Measurements from ENCODE around the gene LRMDA.

The LRMDA gene

DNA sequence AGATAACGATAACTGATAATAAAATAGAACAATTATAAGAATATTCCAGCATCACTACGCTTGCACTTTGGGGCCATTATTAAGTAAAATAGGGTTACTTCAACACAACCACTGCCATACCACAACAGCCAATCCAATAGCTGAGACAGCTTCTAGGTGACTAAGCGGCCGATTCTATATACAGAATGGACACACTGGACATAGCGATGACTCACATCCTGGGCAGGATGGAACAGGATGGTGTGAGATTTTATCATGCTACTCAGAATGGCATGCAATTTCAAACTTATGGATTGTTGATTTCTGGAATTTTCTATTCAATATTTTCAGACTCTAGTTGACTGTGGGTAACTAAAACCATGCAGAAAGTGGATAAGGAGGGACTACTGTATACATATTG, 920.9 kb downstream of the LRMDA start:
- no peak for DNase-seq (ENCODE audit: low read depth in 2 of 2, low spot score in 1 of 2)

DNA sequence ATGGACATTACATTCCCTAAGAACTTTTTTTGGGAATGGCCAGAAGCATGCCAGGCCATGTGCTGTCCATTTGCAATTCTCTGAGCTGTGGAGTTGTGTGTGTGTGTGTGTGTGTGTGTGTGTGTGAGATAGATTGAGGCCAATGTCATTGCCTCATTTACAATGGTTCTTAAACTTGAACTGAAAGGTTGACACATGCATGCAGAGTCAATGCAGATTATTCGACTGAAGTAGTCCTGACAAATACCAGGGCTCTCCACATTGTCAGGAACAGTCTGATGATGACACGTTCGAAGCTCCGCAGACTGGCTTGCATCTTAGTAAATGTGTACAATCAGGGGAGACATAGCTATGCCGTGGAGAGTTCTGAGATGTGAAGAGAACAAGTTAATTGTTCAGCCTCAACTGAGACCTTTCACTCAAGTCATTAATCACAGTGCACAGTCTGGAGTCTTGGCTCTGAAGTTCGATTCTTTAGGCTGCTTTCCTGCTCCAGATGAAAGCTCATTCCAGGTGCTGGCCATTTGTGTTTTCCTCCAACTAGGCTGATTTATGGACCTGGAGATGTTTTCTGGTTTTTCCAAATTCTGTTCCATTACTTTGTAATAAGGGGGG, 921.9 kb downstream of the LRMDA start:
- DNase-seq (ENCODE audit: low read depth in 2 of 2, low spot score in 1 of 2): no peak

DNA sequence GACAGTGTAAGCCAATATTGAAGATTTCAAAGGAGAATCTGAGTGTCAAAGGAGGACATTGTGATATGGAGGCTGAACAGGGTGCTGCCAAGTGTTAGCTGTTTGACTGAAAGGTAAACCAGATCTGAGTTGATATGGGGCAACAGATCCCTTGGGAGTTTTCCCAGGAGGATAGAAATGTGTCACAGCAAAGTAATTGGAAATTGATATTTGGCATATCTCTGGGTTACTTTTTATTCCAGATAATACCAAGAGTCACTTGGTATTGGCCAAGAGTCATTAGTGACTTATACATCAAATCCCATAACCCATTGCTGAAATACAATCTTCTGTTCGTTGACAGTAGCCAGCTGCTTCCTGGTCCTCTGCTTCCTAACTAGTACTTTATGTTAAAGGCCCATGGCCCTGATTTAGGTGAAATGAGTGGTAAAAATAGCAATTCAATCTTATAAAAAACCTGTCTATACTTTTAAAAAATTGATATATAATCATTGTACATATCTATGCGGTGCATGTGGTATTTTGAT, 922.9 kb downstream of the LRMDA start:
- no peak for DNase-seq (ENCODE audit: low read depth in 2 of 2, low spot score in 1 of 2)

DNA sequence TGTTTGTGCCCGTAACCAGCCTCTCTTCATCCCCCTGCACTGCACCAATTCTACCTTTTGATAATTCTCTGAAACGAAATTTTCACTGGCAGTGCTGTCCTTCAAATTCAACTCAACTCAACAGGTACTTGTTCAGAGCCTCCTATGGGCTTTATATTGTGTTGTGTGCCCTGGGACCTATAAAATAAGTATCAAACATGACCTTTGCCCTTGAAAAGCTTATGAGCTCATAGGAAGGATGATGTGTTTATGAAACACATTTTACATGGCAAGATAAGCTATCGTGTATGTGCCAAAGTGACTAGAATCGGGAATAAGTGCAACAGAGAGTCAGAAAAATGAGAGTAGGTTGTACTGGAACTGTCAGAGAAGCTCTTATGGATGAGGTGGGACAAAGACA, 923.5 kb downstream of the LRMDA start:
- no peak for DNase-seq (ENCODE audit: low read depth in 2 of 2, low spot score in 1 of 2)

DNA sequence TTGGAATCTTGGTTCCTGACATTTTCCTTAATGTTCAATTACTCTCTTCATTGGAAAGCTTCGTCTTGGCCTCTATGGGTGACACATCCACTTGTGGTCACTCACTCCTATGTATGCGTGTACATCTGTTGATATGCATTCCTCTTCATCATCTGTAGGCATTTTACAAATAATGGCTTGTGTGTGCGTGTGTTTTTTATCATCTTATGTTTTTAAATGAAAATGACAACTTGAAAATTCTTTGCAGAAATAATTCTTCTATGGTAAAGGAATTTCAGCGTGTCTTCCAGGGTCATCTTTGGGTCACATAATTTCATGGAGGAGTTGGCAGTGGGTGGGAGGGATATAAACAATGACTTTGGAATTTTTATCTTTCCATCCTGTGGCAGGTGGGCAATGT, 925.1 kb downstream of the LRMDA start:
- no peak for DNase-seq (ENCODE audit: low read depth in 2 of 2, low spot score in 1 of 2)

DNA sequence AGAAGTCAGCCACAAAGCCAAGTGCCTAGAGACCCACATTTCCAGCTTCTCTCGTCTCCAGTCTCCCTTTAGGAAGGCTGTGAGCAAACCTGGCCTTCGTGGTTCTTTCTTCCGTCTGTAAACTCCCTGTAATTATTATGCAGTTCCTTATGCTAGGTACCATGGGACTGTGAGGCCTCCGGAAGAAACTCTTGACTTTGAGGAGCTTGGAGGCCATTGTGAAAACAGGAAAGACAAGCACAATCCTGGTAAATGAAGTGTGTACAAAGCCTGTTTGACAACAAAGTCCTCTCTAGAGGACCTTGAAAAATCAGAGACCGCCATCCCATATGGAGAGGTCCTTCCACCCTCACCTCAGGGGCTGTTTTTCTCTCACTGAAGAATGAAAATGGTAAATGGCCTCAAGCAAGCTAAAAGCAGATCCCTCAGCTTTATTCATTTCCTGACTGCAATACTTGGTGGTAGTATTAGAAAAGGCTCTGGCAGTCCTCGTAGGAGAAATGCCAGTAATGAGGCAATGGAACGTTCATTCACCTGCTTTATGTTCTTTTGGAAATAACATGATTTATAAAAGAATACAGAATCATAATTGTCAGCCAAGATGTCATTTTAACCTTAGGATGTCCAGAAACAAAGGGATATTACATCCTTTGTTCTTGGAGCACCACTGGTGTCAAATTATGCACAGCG, 926.4 kb downstream of the LRMDA start:
- DNase-seq (ENCODE audit: low read depth in 2 of 2, low spot score in 1 of 2): no peak

DNA sequence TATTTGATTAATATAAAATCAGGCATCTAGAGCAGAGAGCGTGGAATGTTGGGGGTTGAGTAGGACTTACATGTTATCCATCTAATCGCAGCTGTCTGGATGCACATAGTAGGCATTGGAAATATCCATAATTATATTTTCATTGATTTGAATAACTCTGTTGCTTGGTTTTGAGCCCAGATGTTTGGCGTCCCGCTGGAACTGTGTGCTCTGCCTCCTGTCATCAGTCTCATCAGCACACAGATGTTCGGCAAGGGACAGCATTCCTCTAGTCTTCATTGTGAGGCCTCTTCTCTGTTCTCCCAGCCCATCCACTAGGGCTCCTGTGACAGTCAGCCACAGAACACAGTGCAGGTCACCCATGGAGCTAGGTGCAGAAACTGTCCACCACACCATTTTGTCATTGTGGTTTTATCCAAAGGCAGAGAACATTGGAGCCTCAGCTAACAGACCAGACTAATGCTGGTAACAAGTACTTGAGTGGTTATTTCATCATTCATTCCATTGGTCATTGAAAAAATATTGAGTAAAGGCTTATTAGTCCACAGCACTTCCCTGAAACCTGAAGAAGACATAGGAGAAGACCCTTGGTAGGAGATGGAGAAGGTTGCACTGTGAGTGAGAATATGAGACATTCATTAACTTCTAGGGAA, 927.4 kb downstream of the LRMDA start:
- DNase-seq (ENCODE audit: low read depth in 2 of 2, low spot score in 1 of 2): no peak

DNA sequence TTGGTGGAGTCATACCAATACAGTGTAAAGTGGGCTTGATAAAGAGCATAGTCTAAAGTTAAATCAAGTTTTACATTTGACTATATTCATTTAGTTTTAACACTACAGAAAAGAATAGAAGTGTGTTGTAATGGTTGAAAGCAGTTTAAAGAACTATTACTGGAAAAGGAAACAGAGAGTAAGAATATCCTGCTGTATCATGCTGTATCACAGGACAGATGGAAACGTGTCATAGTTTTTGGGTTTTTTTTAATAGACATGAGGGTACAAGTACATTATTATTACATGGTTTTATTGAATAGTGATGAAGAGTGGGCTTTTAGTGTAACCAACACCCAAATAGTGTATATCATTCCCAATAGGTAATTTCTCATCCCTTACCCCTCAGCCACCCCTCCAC, 944.3 kb downstream of the LRMDA start:
- DNase-seq (ENCODE audit: low read depth in 2 of 2, low spot score in 1 of 2): no peak

DNA sequence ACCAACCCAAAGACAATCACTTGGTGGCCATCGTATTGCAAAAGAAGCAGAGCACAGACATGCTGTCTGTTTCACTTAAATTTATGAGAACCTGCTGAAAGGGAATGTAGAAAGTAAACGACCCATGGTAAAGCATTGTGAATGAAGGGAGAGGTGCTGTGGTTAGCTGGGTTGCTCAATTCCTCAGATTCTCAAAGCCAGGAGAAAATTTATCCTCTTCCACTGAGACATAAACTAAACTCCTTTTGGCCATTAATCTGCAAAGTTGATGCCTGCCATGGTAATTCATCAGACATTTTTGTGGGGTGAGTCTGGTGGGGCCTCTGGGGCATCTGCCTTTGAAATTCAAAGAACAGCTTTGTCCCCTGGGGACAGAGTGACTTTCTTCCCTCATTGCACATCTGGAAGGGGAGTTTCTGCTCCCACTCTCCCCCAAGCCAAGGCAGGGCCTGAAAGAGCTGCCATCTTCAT, 951.0 kb downstream of the LRMDA start:
- no peak for DNase-seq (ENCODE audit: low read depth in 2 of 2, low spot score in 1 of 2)

DNA sequence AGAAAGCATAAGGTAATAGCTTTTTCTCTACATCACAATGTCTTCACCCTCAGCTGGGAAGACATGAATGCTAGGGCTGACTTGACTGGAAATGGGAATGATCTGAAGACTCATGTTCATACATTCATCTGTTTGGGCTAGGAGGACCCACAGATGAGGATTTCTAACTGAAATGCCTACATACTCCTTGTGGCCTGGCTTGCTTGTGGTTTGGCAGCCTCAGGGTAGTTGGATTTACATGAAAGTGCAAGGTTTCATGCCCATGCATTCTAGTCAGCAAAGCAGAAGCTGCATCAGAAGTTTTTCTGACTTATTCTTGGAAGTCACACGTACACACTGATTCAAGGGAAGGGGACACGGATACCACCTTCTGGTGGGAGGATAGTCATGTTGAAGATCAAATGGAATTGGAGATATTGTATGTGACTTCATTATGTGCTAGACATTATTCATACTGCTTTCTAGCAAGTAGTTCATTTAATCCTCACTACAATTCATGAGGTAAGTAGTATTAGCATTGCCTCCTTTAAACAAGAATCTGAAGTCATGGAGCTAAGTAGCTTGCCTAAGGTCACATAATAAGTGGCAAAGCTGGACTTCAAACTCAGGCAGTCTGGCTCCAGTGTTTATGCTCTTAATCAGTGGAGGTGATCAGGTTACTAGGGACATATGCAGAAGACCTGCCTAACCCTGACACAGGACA, 957.0 kb downstream of the LRMDA start:
- no peak for DNase-seq (ENCODE audit: low read depth in 2 of 2, low spot score in 1 of 2)

DNA sequence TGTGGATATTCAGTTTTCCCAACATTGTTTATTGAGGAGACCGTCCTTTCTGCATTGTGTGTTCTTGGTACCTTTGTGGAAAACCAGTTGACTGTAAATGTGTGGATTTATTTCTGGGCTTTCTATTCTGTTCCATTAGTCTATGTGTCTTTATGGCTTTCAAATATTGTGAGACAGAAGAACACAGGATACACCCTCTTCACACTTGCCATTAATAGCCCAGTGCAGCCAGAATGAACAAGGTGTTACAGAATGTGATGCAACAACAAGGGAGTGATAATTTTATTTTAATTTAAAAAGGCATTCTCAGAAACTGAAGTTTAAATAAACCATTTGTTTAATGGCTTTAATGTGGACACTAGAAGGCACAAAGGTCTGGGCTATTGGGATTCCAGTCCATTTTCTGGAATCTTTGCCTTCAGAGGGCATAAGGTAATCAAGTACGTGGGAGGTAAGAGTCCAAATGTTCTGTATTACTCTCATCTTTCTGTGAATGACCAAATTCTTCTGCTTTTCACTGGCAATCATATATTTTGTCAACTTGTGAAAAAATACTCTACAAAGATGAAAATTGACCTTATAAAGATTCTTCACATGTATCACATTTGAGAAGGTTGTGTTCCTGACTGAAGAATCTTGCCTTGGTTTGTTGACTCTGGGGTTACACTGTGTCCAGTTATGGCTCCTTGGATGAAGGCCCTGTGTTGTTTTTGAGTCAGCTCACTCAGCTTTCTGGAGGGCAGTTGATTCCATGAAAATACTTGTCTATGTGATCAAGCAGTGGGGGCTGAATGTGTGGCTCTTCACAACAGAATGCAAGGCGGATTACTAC, 962.7 kb downstream of the LRMDA start:
- no peak for DNase-seq (ENCODE audit: low read depth in 2 of 2, low spot score in 1 of 2)

DNA sequence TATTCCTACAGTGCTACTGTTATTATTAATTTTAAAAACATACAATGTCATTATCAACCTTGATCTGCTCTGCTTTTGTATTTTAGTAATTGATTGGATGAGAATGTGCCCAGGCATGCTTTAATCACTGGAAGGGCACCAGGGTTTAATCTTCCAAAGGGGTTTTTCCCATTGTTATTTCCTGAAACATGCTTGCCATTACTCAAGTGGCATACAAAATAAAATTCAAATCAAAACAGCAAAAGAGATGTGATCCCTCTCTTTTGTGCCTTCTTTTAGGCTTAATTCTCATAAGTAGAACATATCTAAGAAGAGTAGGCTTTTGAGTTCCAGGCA, 963.3 kb downstream of the LRMDA start:
- DNase-seq (ENCODE audit: low read depth in 2 of 2, low spot score in 1 of 2): no peak

DNA sequence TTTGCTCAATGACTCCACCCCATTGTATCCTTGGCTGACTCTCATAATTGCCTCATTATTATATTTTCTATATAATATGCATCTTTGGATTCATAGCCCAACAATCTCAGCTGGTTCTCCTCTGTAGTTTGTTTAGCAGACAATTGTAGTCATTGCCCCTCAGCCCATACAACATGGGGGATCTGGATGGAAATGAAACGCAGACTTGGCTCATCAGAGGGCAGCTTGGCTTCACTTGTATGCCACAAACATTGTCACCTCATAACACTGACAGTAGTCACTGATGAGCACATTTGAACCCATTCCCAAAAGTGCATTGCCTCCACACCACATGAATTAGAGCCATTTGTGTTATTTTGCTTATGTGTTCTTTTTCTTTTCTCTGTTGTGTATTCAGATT, 963.8 kb downstream of the LRMDA start:
- no peak for DNase-seq (ENCODE audit: low read depth in 2 of 2, low spot score in 1 of 2)

DNA sequence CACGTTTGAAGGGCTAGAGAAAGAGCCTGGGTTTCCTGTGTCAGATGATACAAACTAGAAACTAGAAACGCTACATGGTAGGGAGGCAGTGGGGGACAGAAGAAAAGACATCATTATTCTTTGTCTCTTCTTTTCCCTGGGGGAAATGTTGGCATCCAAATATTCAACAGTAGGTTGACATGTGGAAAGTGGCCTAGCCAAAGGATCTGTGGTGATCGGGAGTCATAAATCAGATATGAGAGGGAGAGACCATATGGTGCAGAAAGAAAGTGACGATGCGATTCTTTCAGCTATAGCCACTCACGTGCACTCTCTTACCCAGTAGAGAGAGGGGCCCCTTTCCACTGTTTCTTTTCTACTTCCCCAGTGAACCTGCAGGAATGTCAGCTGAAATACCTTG, 964.7 kb downstream of the LRMDA start:
- no peak for DNase-seq (ENCODE audit: low read depth in 2 of 2, low spot score in 1 of 2)

DNA sequence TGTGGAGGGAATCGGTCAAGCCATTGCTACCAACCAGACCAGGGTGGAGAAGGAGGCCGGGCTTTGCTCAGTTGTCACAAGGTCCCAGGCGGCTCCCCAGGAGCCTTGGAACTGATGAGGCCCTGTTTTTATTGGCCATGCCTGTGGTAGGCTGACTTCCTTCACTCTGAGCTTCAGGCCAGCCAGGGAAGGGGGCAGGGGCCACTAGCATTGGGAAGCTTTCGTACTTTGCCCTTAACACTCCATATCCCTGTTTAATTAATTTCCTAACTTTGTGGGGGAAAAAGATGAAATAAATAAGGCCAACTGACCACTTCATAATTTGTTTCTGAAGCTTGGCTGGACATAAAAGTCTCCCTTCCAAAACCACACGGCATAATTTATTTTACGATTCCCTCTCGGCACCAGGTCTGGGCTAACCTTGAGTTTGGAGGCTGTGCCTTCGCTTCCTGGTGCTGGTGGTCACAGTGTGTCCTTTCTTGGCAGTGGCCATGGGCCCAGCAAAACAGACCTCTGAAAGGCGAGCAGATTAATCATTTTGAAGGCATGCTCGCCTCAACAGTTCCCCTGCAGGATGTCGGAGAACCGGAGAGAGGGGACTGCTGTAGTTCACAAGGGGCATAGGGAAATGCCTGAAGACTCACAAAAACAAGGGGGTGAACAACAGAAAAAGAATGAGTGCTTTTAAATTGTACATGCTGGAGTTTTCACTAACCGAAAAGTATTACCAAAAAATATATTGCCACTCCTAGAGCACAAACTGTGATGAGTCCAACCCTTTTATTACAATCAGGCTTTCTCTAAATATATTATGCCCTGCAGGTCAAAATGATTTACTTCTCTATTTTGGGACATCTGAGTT, 966.0 kb downstream of the LRMDA start:
- no peak for DNase-seq (ENCODE audit: low read depth in 2 of 2, low spot score in 1 of 2)

DNA sequence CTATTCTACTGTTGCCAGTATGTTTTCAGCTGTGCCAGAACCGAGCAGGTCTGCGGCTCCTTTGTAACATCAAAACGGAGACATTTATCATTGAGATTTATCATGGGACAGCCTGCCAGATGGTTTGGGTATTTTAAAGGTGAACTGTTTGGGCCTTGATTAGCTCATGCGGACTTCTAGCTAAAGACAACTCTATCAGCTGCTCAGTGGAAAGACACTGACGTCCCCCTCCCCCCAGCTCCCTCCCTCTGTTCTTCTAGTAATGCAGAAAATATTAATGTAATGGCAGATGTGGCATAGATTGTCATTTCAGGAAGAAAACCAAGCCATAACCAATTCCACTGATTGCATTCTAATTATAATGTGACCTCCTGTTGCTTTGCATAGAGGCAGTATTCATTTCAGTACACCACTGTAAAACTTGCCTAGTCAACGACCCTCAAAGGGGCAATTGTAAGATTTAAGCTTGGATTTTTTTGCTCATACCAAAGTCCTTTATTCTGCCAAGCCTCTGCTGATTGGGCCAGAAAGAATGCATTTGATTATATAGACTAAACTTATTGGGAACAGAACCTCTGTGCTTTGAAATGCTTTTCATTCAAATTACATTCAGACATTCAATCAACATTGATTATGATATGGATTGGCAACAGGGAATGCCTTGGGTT, 966.8 kb downstream of the LRMDA start:
- no peak for DNase-seq (ENCODE audit: low read depth in 2 of 2, low spot score in 1 of 2)

DNA sequence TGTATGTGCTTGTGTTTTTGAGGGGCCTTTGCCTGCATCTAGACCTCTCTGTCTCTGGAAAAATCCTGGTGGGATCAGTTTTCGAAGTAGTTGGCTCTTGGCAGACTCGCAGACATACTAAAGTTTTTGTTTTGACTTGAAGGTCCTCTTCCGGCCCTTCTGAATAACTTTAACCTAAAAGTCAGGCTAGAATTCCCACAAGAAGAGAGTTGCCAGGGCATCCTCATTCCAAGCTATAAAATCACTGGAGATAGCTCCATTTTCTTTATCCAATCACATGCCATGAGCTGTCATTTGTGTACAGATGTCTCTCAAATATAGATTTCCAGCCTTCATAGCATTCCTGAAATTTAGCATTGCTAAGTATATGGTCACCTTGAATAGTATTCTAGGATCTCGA, 967.8 kb downstream of the LRMDA start:
- DNase-seq (ENCODE audit: low read depth in 2 of 2, low spot score in 1 of 2): no peak

DNA sequence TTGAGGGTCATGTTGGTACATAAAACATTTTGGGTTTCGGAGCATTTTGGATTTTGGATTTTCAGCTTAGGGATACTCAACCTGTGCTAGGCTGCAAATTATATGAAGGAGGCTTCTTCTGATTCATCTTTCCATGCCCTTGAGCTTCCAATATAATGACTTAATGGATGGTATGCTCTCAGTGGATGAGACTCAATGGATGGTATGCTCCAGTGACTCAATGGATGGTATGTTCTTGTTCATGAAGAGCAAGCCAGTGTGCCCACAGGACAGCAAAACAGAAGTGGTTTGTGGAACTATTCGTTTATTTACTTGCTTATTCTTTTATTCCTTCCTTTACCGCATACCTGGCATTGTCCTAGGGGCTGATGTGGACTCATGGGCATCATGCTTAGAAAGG, 969.6 kb downstream of the LRMDA start:
- no peak for DNase-seq (ENCODE audit: low read depth in 2 of 2, low spot score in 1 of 2)

DNA sequence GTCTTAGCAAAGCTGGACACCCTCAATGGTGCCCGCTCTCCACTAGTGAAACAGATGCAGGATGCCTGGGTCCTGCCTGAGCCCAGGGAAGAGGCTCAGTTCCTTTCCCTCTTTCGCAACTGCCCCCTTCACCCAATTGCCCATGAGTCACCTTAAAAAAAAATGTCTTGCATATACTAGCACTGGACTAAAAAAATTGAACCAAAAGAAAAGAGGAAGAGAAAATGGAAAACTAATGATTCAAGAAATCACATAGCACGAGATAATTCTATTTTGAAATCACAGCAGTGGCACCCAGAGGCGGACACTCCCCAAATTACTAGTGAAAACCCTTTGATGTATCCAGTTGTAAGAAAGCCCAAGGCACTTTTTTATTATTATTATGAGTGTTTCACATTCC, 972.5 kb downstream of the LRMDA start:
- no peak for DNase-seq (ENCODE audit: low read depth in 2 of 2, low spot score in 1 of 2)

DNA sequence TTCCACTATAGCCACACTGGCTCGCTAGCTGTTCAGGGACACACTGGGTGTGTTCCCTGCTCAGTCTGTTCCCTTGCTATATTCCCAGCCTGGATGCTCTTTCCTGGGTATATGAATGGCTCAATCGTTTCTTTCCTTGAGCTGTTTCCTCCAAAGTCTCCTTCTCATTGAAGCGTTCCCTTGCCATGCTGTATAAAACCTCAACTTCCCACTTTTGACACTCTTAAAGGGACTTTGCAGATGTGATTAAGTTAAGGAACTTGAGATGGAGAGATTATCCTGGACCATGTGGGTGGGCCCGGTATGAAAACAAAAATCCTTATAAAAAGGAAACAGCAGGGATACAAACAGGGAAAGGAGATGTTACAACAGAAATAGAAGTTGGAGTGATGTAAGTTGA, 973.1 kb downstream of the LRMDA start:
- no peak for DNase-seq (ENCODE audit: low read depth in 2 of 2, low spot score in 1 of 2)

Measured in stimulated activated CD8-positive, alpha-beta memory T cell treated with anti-CD3 and anti-CD28 coated beads, Interleukin-4, amount 100 ng/mL, for 1 hour (primary cell).